ENCODE results near the gene CDC20. TPM values are rescaled to one million over a fixed set of nuclear protein-coding genes. Genes with fewer than 3 reads are reported as not detected.

Gene CDC20
- total and polyA plus RNA-seq, 2 donors, result 14.1 to 68.1 TPM

Other genes starting within 250 kb of the CDC20 start
- 64.1 TPM for gene EBNA1BP2, start 186.7 kb upstream of the CDC20 start, total RNA-seq
- gene EBNA1BP2, start 186.7 kb upstream of the CDC20 start, polyA plus RNA-seq, result 41.3 TPM
- gene CFAP57, start 186.7 kb upstream of the CDC20 start, total RNA-seq, result 0.42 TPM
- gene CFAP57, start 186.7 kb upstream of the CDC20 start, polyA plus RNA-seq, result 0.16 TPM
- 0.42 TPM for gene TMEM125, start 89.0 kb upstream of the CDC20 start, total RNA-seq
- gene TMEM125, start 89.0 kb upstream of the CDC20 start, polyA plus RNA-seq, result 2.4 TPM
- 0.66 TPM for gene C1orf210, start 73.4 kb upstream of the CDC20 start, total RNA-seq
- gene C1orf210, start 73.4 kb upstream of the CDC20 start, polyA plus RNA-seq, result 3.1 TPM
- 4.8 TPM for gene TIE1, start 58.0 kb upstream of the CDC20 start, total RNA-seq
- 8.3 TPM for gene TIE1, start 58.0 kb upstream of the CDC20 start, polyA plus RNA-seq
- 0.05 TPM for gene MPL, start 21.2 kb upstream of the CDC20 start, total RNA-seq
- gene MPL, start 21.2 kb upstream of the CDC20 start, polyA plus RNA-seq, result 0.02 TPM
- 26.1 TPM for gene ELOVL1, start 9.0 kb downstream of the CDC20 start, total RNA-seq
- 44.8 TPM for gene ELOVL1, start 9.0 kb downstream of the CDC20 start, polyA plus RNA-seq
- gene MED8, start 30.8 kb downstream of the CDC20 start, total RNA-seq, result 25.2 TPM
- 32.3 TPM for gene MED8, start 30.8 kb downstream of the CDC20 start, polyA plus RNA-seq
- 8.8 TPM for gene SZT2, start 30.9 kb downstream of the CDC20 start, total RNA-seq
- 19.9 TPM for gene SZT2, start 30.9 kb downstream of the CDC20 start, polyA plus RNA-seq
- gene HYI, start 95.0 kb downstream of the CDC20 start, total RNA-seq, result 10.8 TPM
- gene HYI, start 95.0 kb downstream of the CDC20 start, polyA plus RNA-seq, result 23.0 TPM
- gene PTPRF, start 171.9 kb downstream of the CDC20 start, total RNA-seq, result 26.0 TPM
- gene PTPRF, start 171.9 kb downstream of the CDC20 start, polyA plus RNA-seq, result 40.6 TPM

Data from thymus (tissue), 2 donors.